Stimulated activated CD4-positive, alpha-beta T cell treated with anti-CD3 and anti-CD28 coated beads, Interleukin-1b, Interleukin-23, amount 100 ng/mL, for 48 hours (primary cell): ENCODE measurements around the gene DAZL.
"Not testable (repeated sequence)": the region's sequence is repeated elsewhere in the genome, so short reads cannot be mapped to it uniquely, and the experiment has no call there.

Source experiments
- DNase-seq: peaks from one replicate; pipeline ENCODE4 v3.0.0-alpha.2; 2020

Gene DAZL, protein sequence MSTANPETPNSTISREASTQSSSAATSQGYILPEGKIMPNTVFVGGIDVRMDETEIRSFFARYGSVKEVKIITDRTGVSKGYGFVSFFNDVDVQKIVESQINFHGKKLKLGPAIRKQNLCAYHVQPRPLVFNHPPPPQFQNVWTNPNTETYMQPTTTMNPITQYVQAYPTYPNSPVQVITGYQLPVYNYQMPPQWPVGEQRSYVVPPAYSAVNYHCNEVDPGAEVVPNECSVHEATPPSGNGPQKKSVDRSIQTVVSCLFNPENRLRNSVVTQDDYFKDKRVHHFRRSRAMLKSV

GRCh38 chr3:16604887-16605602 is at the start of gene DAZL:
DAZL (minus strand) TSS chr3:16605423; CDS start chr3:16605205, 218 bp downstream.
- DNase-seq = no peak

DNA sequence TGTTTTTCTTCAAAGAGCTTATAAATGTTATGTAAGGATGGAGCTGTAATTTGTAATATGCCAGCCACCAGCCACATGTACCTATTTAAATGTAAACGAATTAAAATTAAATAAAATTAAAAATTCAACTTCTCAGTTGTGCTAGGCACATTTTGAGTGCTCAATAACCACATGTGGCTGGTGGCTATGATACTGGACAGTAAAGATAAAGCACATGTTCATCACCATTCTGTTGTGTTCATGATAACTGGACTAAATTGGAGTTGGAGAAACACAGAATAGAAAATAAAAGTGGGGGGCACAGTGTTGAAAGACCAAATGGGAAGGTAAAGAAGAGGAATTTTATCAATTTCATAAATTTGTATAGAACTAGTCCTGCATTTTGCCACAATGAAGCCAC is 49.8 kb upstream of the DAZL start:
- DNase-seq = no peak

DNA sequence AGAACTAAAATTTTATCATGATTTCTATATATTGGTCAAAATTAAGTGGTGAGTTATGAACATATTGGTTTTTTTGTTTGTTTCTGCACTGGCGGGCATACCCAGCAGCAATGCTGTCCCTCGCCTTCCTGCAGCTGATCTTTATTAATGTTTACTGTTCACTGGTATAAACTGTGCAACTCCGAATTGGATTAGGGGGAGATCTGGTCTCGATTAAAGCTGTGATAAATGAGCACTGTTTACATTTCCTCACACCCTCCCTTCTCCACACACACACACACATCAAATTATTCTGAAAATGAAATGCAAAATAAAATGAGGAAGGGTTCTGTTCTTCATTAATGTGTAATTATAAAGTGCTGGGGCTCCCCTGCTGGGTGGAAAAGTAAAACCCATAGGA is 48.5 kb upstream of the DAZL start:
- DNase-seq = no peak

DNA sequence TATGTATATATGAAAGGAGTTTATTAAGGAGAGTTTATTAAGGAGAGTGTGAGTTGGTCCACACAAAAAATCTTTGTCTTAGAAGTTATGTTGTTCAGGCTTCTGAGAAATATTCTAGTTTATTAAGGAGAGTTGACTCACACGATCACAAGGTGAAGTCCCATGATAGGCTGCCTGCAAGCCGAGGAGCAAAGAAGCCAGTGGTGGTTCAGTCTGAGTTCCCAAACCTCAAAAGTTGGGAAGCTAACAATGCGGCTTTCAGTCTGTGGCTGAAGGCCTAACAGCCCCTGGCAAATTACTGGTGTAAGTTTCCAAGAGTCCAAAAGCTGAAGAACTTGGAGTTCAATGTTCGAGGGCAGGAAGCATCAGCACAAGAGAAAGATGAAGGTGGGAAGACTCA is 42.4 kb upstream of the DAZL start:
- no peak for DNase-seq

- DNase-seq = no peak
These were observed 34.6 kb upstream of the DAZL start for GRCh38 chr3:16639806-16640205.

DNA sequence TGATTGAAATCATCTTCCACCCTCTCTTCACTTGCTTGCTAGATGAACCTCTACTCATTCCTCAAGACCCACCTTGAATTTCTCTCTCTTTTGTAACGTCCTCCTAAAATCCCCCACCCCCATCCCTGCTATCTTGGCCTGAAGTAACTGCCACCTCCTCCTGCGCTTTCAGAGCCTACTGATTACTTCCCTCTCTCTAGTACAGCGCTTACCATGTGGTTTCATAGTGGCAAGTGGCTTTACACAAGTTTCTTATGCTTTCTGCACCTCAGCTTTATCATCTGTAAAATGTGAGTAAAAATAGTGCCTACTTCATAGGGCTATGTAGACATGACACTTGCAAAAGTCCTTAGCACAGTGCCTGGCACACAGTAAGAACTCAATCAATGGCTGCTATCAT is 28.7 kb upstream of the DAZL start:
- DNase-seq = no peak

GRCh38 chr3:16632395-16632794 is 27.2 kb upstream of the DAZL start:
- no peak for DNase-seq

- no peak for DNase-seq
These were observed 13.5 kb upstream of the DAZL start for GRCh38 chr3:16618721-16619120.

DNA sequence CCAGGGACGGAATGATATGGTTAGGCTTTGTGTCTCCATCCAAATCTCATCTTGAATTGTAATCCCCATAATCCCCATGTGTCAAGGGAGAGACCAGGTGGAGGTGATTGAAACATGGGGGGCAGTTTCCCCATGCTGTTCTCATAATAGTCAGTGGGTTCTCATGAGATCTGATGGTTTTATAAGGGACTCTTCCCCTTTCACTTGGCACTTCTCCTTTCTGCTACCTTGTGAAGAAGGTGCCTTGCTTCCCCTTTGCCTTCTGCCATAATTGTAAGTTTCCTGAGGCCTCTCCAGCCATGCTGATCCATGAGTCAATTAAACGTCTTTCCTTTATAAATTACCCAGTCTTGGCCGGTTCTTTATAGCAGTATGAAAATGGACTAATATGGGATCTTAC is 11.9 kb upstream of the DAZL start:
- not testable (repeated sequence) for DNase-seq

- DNase-seq = no peak
These were observed 10.9 kb upstream of the DAZL start for GRCh38 chr3:16616083-16616482.

DNA sequence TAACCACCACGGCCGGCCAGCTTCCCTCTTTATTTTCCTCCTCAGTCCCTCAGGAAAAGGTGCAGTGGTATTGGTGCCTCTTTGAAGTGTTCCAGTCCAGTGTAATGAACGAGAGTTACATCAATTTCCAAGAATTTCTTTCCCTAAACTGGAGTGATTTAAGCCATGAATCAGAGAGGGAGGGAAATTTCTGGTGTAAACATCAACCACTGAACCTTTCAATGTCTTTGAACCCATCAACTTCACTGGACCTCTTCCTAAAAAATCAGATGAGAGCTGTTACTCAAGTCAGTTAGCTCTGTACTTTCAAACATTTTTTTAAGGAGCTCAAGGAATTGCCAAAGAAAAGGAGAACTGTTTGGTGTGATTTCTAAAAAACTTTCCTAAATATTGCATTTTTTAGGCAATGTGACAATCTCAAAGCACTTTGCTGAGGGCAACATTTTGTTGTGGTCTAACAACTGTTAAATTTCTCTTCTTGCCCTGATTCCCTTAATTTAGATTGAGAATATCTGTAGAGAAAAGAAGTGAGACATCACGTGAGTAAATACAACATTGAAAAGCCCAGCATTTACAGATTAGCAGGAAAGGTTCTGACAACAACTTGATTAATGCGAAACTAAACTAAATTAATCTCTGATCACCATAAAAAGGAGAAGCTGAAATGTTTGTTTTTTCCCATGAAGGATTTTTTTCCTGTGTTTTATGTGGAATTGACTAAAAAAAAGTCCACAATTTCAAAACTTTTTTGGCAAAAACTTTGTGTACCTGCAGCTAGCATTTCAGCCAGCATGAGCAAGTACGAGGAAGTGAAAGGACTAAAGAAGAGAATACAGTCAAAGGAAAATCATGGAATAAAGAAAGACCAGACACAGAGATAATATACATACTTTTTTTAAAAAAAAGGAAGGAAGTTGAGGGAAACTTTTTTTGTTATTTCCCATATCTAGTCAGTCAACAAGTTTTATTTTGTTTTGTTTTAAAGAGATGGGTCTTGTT is 9.1 kb upstream of the DAZL start:
- no peak for DNase-seq

DNA sequence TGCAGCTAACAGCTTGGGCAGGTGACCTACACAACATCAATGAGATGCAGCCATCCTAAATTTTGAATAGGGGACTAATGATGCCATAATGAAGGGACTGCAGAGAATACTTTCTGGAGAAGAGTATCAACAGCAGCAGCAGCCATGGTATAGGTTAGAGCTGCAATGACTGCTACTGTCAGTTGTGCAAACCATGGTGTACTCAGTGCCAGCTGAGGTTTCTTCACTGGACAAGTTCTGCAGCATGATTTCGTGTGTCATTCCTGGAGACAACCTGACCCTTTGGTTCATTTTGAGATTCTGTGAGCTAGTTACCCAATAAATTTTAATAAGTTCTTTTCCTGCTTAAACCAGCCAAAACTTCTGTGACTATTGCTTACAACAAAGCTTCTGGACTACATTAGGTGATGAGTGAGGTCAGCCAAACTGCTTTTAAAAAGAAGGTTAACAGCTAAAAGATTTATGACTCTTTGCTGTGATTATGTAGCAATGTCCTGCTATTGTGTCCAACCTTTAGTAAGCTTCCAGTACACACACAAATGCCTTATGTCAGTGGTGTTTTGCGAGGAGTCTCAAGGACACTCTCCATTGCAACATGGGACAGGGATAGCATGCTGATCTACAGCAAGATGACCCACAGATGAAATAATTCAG is 4.8 kb upstream of the DAZL start:
- DNase-seq = no peak

DNA sequence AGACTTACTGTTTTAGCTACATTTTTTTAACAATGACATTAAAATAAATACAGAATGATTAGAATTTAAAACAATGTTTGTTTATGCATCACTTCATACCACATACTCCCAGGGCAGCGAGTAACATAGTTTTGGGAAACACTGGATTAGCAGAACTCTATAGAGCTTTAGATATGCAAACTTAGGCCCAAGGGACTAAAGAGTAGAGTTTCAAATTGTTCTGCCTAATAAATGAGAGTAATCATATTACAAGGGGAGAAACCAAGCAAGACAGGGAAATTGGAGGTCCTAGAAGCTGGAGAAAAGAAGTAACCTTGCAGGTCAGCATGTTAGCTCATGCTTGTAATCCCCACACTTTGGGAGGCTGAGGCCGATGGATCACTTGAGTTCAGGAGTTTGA is 3.6 kb upstream of the DAZL start:
- no peak for DNase-seq

- no peak for DNase-seq
These were observed 2.5 kb upstream of the DAZL start for GRCh38 chr3:16607718-16608117.

DNA sequence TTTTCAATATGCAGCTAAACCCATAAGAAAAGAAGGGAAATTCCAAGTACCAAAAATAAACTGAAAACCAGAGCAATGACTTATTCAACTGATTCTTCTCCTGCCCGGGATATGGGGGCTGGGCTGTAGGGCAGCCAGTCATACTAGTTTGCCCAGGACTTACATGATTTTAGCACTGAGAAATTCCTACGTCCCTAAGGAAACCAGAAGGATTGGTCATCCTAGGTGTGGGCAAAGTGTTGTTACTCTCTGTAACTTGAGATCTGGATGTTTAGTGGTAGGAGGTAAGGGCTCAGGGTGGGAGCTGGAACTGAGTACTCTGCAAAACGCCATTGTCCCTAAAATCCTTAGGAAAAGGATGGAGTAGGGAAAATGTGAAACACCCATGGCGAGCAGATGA is 1.2 kb upstream of the DAZL start:
- no peak for DNase-seq

- DNase-seq = no peak
These were observed 743 bp upstream of the DAZL start for GRCh38 chr3:16605966-16606365.

DNA sequence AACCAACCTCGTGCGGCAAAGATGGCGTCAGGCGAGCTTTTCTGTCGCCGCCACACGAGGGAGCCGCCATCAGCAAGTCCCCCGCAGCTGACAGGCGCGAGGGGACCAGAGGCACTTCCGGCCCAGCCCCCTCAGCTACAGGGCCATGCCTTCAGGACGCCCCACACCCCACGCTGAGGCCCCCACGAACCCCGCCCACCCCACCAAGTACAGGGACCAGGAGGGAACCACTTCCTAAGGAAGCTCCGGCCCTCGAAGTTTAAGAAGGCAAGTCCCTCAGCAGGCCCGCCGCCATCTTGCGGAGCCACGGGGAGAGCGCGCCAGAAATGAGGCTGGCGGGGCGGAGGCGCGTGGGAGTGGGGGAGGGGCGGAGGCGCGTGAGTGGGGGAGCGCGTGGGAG is 790 bp downstream of the DAZL start:
- no peak for DNase-seq

- no peak for DNase-seq
These were observed 3.7 kb downstream of the DAZL start for GRCh38 chr3:16601537-16602005.

DNA sequence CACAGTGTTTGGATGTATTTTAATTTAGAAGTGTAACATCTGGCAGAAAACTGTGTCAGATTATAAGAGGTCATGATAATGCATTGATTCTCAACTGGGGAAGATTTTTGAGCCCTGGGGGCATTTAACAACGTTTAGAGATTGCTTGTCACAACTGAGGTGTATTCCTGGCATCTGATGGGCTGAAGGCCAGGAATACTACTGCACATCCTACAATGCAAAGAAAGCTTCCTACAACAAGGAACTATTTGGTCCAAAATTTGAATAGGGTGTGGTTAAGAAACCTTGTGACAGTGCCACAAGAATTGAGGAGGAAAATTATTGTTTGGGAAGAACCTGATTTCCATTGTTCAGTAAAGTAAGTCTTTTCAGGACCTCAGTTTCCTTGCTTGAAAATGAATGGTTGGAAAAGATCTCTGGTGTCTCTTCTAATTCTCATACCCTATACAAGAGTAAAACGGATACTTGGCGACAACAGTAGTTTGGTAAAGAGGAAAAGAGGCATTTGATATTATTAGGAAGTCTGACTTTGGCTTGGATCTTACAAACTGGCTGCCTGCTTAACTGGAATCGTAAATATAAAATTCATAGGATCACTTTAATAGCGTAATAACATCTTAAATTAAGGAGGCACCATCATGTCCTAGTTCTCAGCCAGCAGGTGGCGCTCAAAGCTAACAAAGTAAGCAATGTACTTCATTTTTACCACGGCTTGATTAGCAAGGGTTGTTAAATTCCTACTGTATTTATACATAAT is 4.3 kb downstream of the DAZL start:
- DNase-seq = peak; percentile 77

- DNase-seq = no peak
These were observed 5.5 kb downstream of the DAZL start for GRCh38 chr3:16599694-16600093.

DNA sequence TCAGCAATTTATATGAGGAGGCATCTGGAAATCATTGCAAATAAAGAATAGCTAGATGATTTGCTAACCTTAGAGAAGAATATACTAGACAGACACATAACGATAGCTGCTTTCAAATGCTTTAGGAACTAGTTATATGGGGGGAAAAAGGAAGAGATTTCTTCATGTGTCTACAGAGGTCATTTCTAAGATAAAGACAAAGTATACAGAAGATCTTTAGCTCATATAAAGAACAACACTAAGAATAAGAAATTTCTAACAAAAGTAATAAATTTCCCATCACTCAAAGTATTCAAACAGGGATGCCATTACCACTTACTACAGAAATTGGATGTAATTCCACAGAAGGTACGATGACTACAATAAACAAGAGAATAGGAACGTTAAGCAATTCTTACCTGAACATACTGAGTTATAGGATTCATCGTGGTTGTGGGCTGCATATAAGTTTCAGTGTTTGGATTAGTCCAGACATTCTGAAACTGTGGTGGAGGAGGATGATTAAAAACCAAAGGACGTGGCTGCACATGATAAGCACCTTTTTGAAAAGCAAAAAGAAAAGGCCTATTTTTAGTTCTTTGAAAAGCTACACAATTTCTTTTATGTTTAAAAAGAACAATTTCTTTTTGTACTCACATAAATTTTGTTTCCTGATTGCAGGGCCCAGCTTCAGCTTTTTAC is 8.7 kb downstream of the DAZL start:
- peak; percentile 34 for DNase-seq
